Lung (tissue), 12 donors: Measurements from ENCODE around the gene ATF6. TPM values are rescaled to one million over a fixed set of nuclear protein-coding genes. Genes with fewer than 3 reads are reported as not detected.

Source experiments
- ATAC-seq: fragments of 200-7000 bp; cut with Tn5 transposase; one replicate; pipeline ENCODE4 v1.9.1; 2020; ENCODE audit warnings: moderate number of reproducible peaks; ENCODE audit not compliant: insufficient read depth, low FRiP score
- DNase-seq, 3 donors: peaks; one replicate each; pipeline ENCODE4 v3.0.0-alpha.2; 2013 to 2017
- H3K27ac ChIP-seq, 2 donors: one replicate each; pipeline ENCODE4 v1.5.1; 2013; ENCODE audit warnings: mild to moderate bottlenecking in 2 of 2, moderate library complexity in 2 of 2, control low read depth in 1 of 2, inconsistent platforms in 1 of 2, low read depth in 1 of 2, low read length in 1 of 2
- H3K27me3 ChIP-seq, 3 donors: one replicate each; pipeline ENCODE4 v1.5.1; 2013; ENCODE audit warnings: low read length in 2 of 3; ENCODE audit not compliant: control insufficient read depth in 3 of 3, insufficient read depth in 3 of 3
- H3K36me3 ChIP-seq, 4 donors: one replicate each; pipeline ENCODE4 v1.5.1; 2013; ENCODE audit warnings: low read length in 4 of 4, mild to moderate bottlenecking in 1 of 4, moderate library complexity in 1 of 4; ENCODE audit not compliant: control insufficient read depth in 4 of 4, insufficient read depth in 4 of 4
- H3K4me1 ChIP-seq, 5 donors: one replicate each; pipeline ENCODE4 v1.5.1; 2013; ENCODE audit warnings: low read length in 5 of 5, mild to moderate bottlenecking in 2 of 5, moderate library complexity in 1 of 5; ENCODE audit not compliant: control insufficient read depth in 5 of 5, insufficient read depth in 5 of 5
- H3K4me3 ChIP-seq: one replicate; pipeline ENCODE4 v1.5.1; 2013; ENCODE audit warnings: mild to moderate bottlenecking, control low read depth, moderate library complexity
- H3K9ac ChIP-seq, 2 donors: one replicate each; pipeline ENCODE4 v1.5.1; 2013; ENCODE audit warnings: low read length in 2 of 2, control low read depth in 1 of 2; ENCODE audit not compliant: insufficient read depth in 1 of 2
- H3K9me3 ChIP-seq, 4 donors: one replicate each; pipeline ENCODE4 v1.5.1; 2013; ENCODE audit warnings: low read length in 3 of 4, mild to moderate bottlenecking in 1 of 4, moderate library complexity in 1 of 4; ENCODE audit not compliant: control insufficient read depth in 4 of 4, insufficient read depth in 3 of 4
- CTCF ChIP-seq: IDR thresholded peaks from 2 replicates; pipeline ENCODE4 v1.5.1; 2012; ENCODE audit warnings: mild to moderate bottlenecking; ENCODE audit errors: control extremely low read depth, extremely low read depth
- WGBS, 2 donors: extraction: QIAGEN DNeasy Blood & Tissue Kit; methylation state at CpG; one replicate each; pipeline ENCODE4 v1.1.7; 2013; 5-methylcytosine and 5-hydroxymethylcytosine counted together
- polyA plus RNA-seq, 2 donors: library from polyadenylated mRNA; stranded (reverse); fragments of 200-250 nt; gene quantifications; one replicate each; pipeline ENCODE4 v1.2.1, GENCODE V29; 2013
- total RNA-seq, 2 donors: library from RNA; depleted of rRNA in 1 of 2; stranded (reverse); fragments of >200 nt in 1 of 2; gene quantifications; one replicate each; pipeline ENCODE4 v1.2.1, GENCODE V29; 2014 to 2021
- donor health status: control.
- donor health status: control.
- donor health status: Bipolar disorder and iron deficiency.
- donor health status: healthy.
- donor health status: DM: yes; HTN: yes; CAD: no.

Gene ATF6
- total and polyA plus RNA-seq, 4 donors, result 4.3 to 44.8 (median 22.6) TPM

GRCh38 chr1:161949548-161949947, 183.4 kb downstream of the ATF6 start:
- Histone ChIP-seq H3K9ac (no peak overlapping the region), H3K9me3 (no peaks in the 10 kb centered on the region), H3K4me3 (no peak overlapping the region), H3K27me3 (no peaks in the 10 kb centered on the region), H3K4me1 (peaks cover 0 to 6% (median 3%) of the 10 kb centered on the region in 5 donors), H3K27ac (no peak overlapping the region), H3K36me3 (peaks cover 0 to 3% (median under 1%) of the 10 kb centered on the region in 4 donors)
- TF ChIP-seq CTCF, result no peak
- DNase-seq, result no peak
- 89 to 96% methylated on average over 2 of the region's 2 CpGs for WGBS, 2 donors
- ATAC-seq, result no peak

GRCh38 chr1:161950377-161950776, 184.3 kb downstream of the ATF6 start:
- Histone ChIP-seq H3K4me1 (peaks cover 0 to 6% (median 3%) of the 10 kb centered on the region in 5 donors), H3K9me3 (no peaks in the 10 kb centered on the region), H3K9ac (no peak overlapping the region), H3K27ac (no peak overlapping the region), H3K36me3 (no peaks in the 10 kb centered on the region), H3K27me3 (no peaks in the 10 kb centered on the region), H3K4me3 (no peak overlapping the region)
- DNase-seq, result no peak
- TF ChIP-seq CTCF, result no peak
- ATAC-seq, result no peak
- 97 to 100% methylated on average over 1 of the region's 1 CpG for WGBS, 2 donors

GRCh38 chr1:161951646-161952045, 185.5 kb downstream of the ATF6 start:
- H3K9ac ChIP-seq, result no peak overlapping the region
- no peak overlapping the region for H3K4me3 ChIP-seq
- H3K4me1 ChIP-seq, result peaks cover 0 to 6% (median 0%) of the 10 kb centered on the region in 5 donors
- H3K27ac ChIP-seq, result no peak overlapping the region
- no peaks in the 10 kb centered on the region for H3K9me3 ChIP-seq
- H3K36me3 ChIP-seq, result no peaks in the 10 kb centered on the region
- TF ChIP-seq CTCF, result no peak
- 91 to 93% methylated on average over 1 of the region's 1 CpG for WGBS, 2 donors
- no peak for ATAC-seq
- DNase-seq, result no peak
- no peaks in the 10 kb centered on the region for H3K27me3 ChIP-seq

GRCh38 chr1:161952607-161953172, 186.6 kb downstream of the ATF6 start:
- peaks cover 0 to 8% (median 0%) of the 10 kb centered on the region in 5 donors for H3K4me1 ChIP-seq
- H3K27ac ChIP-seq, result no peak overlapping the region
- DNase-seq, result no peak
- no peaks in the 10 kb centered on the region for H3K36me3 ChIP-seq
- 87 to 88% methylated on average over 3 of the region's 3 CpGs for WGBS, 2 donors
- no peaks in the 10 kb centered on the region for H3K27me3 ChIP-seq
- no peak for TF ChIP-seq CTCF
- H3K9me3 ChIP-seq, result no peaks in the 10 kb centered on the region
- H3K9ac ChIP-seq, result no peak overlapping the region
- no peak overlapping the region for H3K4me3 ChIP-seq
- no peak for ATAC-seq
